Prostate gland (tissue), 2 donors: ENCODE measurements around the gene RALGDS. TPM values are rescaled to one million over a fixed set of nuclear protein-coding genes. Genes with fewer than 3 reads are reported as not detected.

ENCODE experiments used
- DNase-seq: peaks from one replicate; pipeline ENCODE4 v3.0.0-alpha.2; 2019; ENCODE audit warnings: low spot score
- H3K27ac ChIP-seq, 2 donors: fragments of 200-600 bp; sonication (generic); 2 replicates each; pipeline ENCODE4 v1.5.1; 2017 to 2019
- H3K27me3 ChIP-seq: fragments of 200-600 bp; sonication (generic); replicated peaks from 2 replicates; pipeline ENCODE4 v1.5.1; 2019; ENCODE audit not compliant: insufficient read depth
- H3K36me3 ChIP-seq, 2 donors: fragments of 200-600 bp; sonication (generic); 1 replicate in 1 of 2; 2 replicates in 1 of 2; pipeline versions ENCODE4 v1.5.1 to v1.8.1; 2017 to 2019
- H3K4me1 ChIP-seq: fragments of 200-600 bp; sonication (generic); replicated peaks from 2 replicates; pipeline ENCODE4 v1.5.1; 2019
- H3K4me3 ChIP-seq, 2 donors: fragments of 200-600 bp; sonication (generic); 2 replicates each; pipeline ENCODE4 v1.5.1; 2017 to 2019
- H3K9me3 ChIP-seq: fragments of 200-600 bp; sonication (generic); 2 replicates; pipeline ENCODE4 v1.5.1; 2017
- POLR2A ChIP-seq: fragments of 450-650 bp; IDR thresholded peaks from one replicate; pipeline ENCODE4 v1.6.1; 2016; ENCODE audit warnings: antibody characterized with exemption, mild to moderate bottlenecking
- POLR2AphosphoS5 ChIP-seq: sonication (generic); formaldehyde crosslinking; IDR thresholded peaks from one replicate; pipeline ENCODE4 v1.6.1; 2017; ENCODE audit warnings: antibody characterized with exemption
- WGBS: methylation state at CpG from one replicate; pipeline ENCODE4 v1.1.5; 2018; 5-methylcytosine and 5-hydroxymethylcytosine counted together
- intact Hi-C: fragments of 100-400 bp; cut with DNase I; formaldehyde crosslinking; loops from one replicate; pipeline ENCODE4 v1.14.2; 2022
- total RNA-seq, 2 donors: library from RNA; depleted of rRNA; stranded (reverse); fragments of >200 nt; gene quantifications; one replicate each; pipeline ENCODE4 v1.1.0, GENCODE V29; 2016
- TF ChIP-seq, protein P1 (sequence below), 4 experiments: fragments of 200-600 bp in 2 of 4; fragments of 450-650 bp in 2 of 4; sonication (generic) in 2 of 4; IDR thresholded peaks; 1 replicate in 3 of 4; 2 replicates in 1 of 4; pipeline ENCODE4 v1.5.1; 2016 to 2019; ENCODE audit warnings: antibody characterized with exemption in 4 of 4, mild to moderate bottlenecking in 2 of 4, moderate library complexity in 2 of 4

The RALGDS gene
- total RNA-seq, 2 donors from 2014 or later = 49.6 to 77.4 TPM

DNA sequence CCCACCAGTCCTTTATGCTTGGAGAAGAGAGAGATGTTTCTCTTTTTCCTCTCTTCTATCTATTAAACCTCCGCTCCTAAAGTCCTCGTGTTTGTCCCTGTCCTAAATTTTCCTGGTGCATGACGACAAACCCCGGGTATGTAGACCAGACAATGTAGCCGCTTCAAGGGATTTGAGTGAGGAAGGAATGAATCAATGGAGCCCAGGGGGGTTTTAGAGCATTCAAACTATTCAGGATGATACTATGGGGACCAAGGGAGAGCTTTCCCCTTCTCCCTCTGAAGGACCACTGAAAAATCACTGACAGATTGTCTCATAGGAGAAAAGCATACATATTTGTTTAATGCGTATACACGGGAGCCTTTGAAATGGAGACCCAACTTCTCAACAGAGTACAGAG is 40.9 kb downstream of the RALGDS start:
- DNase-seq = no peak
- H3K4me3 ChIP-seq = no peak overlapping the region
- no peak overlapping the region for H3K27ac ChIP-seq
- H3K36me3 ChIP-seq = no peaks in the 10 kb centered on the region
- H3K9me3 ChIP-seq = no peaks in the 10 kb centered on the region
- H3K27me3 ChIP-seq = no peaks in the 10 kb centered on the region
- H3K4me1 ChIP-seq = no peaks in the 10 kb centered on the region
- WGBS = 68% methylated on average over 7 of the region's 7 CpGs
- intact Hi-C loops = no loop called here
- TF ChIP-seq, protein P1, sequence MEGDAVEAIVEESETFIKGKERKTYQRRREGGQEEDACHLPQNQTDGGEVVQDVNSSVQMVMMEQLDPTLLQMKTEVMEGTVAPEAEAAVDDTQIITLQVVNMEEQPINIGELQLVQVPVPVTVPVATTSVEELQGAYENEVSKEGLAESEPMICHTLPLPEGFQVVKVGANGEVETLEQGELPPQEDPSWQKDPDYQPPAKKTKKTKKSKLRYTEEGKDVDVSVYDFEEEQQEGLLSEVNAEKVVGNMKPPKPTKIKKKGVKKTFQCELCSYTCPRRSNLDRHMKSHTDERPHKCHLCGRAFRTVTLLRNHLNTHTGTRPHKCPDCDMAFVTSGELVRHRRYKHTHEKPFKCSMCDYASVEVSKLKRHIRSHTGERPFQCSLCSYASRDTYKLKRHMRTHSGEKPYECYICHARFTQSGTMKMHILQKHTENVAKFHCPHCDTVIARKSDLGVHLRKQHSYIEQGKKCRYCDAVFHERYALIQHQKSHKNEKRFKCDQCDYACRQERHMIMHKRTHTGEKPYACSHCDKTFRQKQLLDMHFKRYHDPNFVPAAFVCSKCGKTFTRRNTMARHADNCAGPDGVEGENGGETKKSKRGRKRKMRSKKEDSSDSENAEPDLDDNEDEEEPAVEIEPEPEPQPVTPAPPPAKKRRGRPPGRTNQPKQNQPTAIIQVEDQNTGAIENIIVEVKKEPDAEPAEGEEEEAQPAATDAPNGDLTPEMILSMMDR (IDR thresholded peaks at IDR 0.05) = no peak
- TF ChIP-seq POLR2AphosphoS5 = no peak
- TF ChIP-seq POLR2A = no peak

DNA sequence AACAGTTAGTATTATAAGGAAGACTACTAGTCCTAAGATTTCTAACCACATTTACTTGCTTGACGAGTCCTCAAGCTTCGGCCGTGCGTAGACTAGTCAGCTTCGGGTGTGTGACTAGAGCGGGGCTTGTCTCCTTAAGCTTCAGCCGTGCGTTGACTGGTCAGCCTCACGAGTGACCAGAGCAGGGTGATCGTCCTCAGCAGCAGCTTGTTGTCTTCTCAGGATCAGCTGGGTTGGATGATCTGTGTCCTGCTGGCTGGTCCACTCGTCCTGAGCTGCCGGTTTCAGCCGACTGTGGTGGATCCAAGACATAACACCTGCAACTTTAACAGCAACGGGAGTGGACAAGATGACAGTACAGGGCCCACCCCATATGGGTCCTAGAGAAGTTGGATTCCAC is 42.6 kb downstream of the RALGDS start:
- intact Hi-C loops = no loop called here
- 76% methylated on average over 14 of the region's 14 CpGs for WGBS
- DNase-seq = no peak
- no peak overlapping the region for H3K27ac ChIP-seq
- no peak overlapping the region for H3K4me3 ChIP-seq
- H3K27me3 ChIP-seq = no peaks in the 10 kb centered on the region
- no peaks in the 10 kb centered on the region for H3K36me3 ChIP-seq
- H3K9me3 ChIP-seq = no peaks in the 10 kb centered on the region
- no peaks in the 10 kb centered on the region for H3K4me1 ChIP-seq
- TF ChIP-seq, protein P1 (IDR thresholded peaks at IDR 0.05) = no peak

DNA sequence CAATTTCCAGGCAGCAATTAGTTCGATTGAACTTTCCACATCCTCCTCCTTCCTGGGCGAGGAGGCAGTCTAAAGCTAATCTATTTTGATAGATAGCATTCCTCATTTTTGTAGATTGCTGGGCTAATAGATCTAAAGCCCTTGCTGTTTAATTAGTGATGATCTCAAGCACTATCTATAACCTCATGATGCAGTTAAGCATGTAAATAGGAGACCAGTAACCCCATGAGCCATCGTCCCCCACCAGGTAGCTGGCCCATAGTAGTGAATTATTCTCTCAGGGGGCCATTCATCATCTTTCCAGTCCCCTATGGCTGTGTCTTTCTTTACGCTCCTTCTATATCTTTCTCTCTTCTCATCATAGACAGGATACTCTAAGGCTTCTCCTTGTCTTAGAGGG is 44.3 kb downstream of the RALGDS start:
- 91% methylated on average over 4 of the region's 4 CpGs for WGBS
- TF ChIP-seq POLR2A = no peak
- no peak for TF ChIP-seq POLR2AphosphoS5
- TF ChIP-seq, protein P1 (IDR thresholded peaks at IDR 0.05) = no peak
- intact Hi-C loops = no loop called here

DNA sequence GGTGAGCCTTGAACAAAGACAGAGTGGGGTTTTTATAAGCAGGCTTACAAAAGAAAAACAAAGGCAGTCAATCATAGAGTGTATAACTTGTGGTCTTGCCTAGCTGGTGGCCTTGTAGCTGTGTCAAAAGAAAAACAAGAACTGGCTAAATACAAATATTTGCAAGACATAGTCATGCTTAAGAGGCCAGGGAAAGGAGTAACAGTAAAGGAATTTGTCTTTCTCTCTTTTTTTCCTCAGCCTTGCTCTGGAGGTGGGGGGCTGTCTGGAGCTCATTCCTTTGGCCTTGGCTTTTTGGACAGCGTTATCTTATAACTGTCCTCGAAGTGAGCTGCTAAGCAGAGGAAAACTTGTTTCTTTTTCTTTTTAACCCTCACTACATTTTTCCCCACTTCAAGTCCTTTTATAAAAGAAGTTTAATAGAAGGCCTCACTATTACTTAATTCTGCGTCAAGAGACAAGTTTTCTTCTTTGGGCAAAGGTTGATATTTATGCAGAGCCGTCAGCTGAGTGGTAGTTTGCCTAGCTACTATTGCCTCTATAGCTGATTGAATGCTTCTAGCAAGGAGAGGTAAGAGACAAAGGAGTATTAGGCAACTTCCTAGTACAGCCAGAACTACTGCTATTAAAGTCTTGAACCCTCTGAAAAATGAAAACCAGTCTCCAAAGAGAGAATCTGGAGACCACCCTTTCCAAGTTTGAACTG is 45.0 kb downstream of the RALGDS start:
- H3K27me3 ChIP-seq = no peaks in the 10 kb centered on the region
- WGBS = 58% methylated on average over 4 of the region's 4 CpGs
- H3K4me3 ChIP-seq = no peak overlapping the region
- TF ChIP-seq POLR2A (no peak), POLR2AphosphoS5 (no peak)
- TF ChIP-seq, protein P1 (IDR thresholded peaks at IDR 0.05) = no peak
- H3K9me3 ChIP-seq = no peaks in the 10 kb centered on the region
- intact Hi-C loops = no loop called here
- H3K36me3 ChIP-seq = no peaks in the 10 kb centered on the region
- no peak overlapping the region for H3K27ac ChIP-seq
- H3K4me1 ChIP-seq = no peaks in the 10 kb centered on the region
- no peak for DNase-seq

More for the DNA sequence above, 44.3 kb downstream of the RALGDS start:
- Histone ChIP-seq H3K4me3 (no peak overlapping the region), H3K27ac (no peak overlapping the region), H3K4me1 (no peaks in the 10 kb centered on the region), H3K9me3 (no peaks in the 10 kb centered on the region), H3K36me3 (no peaks in the 10 kb centered on the region), H3K27me3 (no peaks in the 10 kb centered on the region)
- no peak for DNase-seq

DNA sequence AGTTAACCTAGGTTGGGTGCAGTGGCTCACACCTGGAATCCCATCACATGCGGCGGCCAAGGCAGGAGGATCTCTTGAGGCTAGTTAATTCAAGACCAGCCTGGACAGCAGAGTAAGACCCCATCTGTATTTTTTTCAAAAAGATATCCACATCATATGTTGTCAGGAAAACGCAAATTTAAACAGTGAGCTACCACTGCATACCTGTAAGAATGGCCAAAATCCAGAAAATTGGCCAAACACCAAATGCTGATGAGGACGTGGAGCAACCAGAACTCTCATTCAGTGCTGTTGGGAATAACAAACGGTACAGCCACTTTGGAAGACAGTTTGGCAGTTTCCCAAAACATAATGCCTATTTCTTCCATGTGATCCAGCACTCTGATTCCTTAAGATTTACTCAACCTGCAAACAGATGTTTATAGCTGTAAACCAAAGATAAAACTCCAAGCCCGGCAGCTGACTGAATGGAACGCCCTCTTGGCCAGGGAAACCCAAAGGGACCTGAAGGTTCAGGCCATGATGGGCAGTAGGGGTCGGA is 46.9 kb downstream of the RALGDS start:
- H3K4me1 ChIP-seq = no peaks in the 10 kb centered on the region
- no peaks in the 10 kb centered on the region for H3K27me3 ChIP-seq
- intact Hi-C loops = no loop called here
- H3K27ac ChIP-seq = no peak overlapping the region
- WGBS = 53% methylated on average over 8 of the region's 8 CpGs
- no peak for DNase-seq
- no peaks in the 10 kb centered on the region for H3K9me3 ChIP-seq
- no peak overlapping the region for H3K4me3 ChIP-seq
- H3K36me3 ChIP-seq = no peaks in the 10 kb centered on the region
- TF ChIP-seq POLR2A (no peak), POLR2AphosphoS5 (no peak)
- TF ChIP-seq, protein P1 (IDR thresholded peaks at IDR 0.05) = no peak
